GM12873 (cell line): Measurements from ENCODE around the gene LRCOL1.

ENCODE experiments used
- CTCF ChIP-seq: IDR thresholded peaks from 2 replicates; pipeline ENCODE4 v1.5.1; 2012; ENCODE audit warnings: low read depth, mild to moderate bottlenecking, moderate library complexity, low read length, control low read depth; ENCODE audit not compliant: insufficient read depth; ENCODE audit errors: missing control alignments

Gene LRCOL1

GRCh38 chr12:132595183-132595582 is 15.2 kb downstream of the LRCOL1 start:
- no peak for TF ChIP-seq CTCF

GRCh38 chr12:132593938-132594358 is 16.4 kb downstream of the LRCOL1 start:
- TF ChIP-seq CTCF = no peak

- no peak for TF ChIP-seq CTCF
Measured at GRCh38 chr12:132593521-132593920, 16.9 kb downstream of the LRCOL1 start.

GRCh38 chr12:132593071-132593470 is 17.3 kb downstream of the LRCOL1 start:
- TF ChIP-seq CTCF = no peak

- TF ChIP-seq CTCF = no peak
Measured at GRCh38 chr12:132592282-132592970, 18.0 kb downstream of the LRCOL1 start.

GRCh38 chr12:132591107-132591935 is 19.1 kb downstream of the LRCOL1 start:
- no peak for TF ChIP-seq CTCF
